ENCODE results near the gene ZNF354C. TPM values are rescaled to one million over a fixed set of nuclear protein-coding genes. Genes with fewer than 3 reads are reported as not detected.

ZNF354C gene
- total RNA-seq, 1 donor from 2014 or later: 8.1 TPM

- Mint-ChIP-seq H3K4me1 (ENCODE audit: low read depth) (no peaks in the 10 kb centered on the region), H3K27me3 (no peaks in the 10 kb centered on the region), H3K9me3 (ENCODE audit: low read depth) (peaks cover 51% of the 10 kb centered on the region), H3K27ac (no peak overlapping the region), H3K36me3 (ENCODE audit: insufficient read depth) (peaks cover 2% of the 10 kb centered on the region), H3K4me3 (ENCODE audit: low read depth) (no peak overlapping the region)
- DNase-seq (ENCODE audit: low spot score, unreplicated experiment): no peak
- TF ChIP-seq CTCF (IDR thresholded peaks at IDR 0.05; ENCODE audit: unreplicated experiment): no peak
These were observed 55.1 kb downstream of the ZNF354C start for GRCh38 chr5:179115307-179115706.

- H3K9me3 Mint-ChIP-seq (ENCODE audit: low read depth): peaks cover 46% of the 10 kb centered on the region
- H3K27me3 Mint-ChIP-seq: no peaks in the 10 kb centered on the region
- no peak for TF ChIP-seq CTCF (IDR thresholded peaks at IDR 0.05; ENCODE audit: unreplicated experiment)
- H3K27ac Mint-ChIP-seq: no peak overlapping the region
- no peak for DNase-seq (ENCODE audit: low spot score, unreplicated experiment)
- no peaks in the 10 kb centered on the region for H3K4me1 Mint-ChIP-seq (ENCODE audit: low read depth)
- H3K36me3 Mint-ChIP-seq (ENCODE audit: insufficient read depth): peaks cover 2% of the 10 kb centered on the region
- H3K4me3 Mint-ChIP-seq (ENCODE audit: low read depth): no peak overlapping the region
These were observed 55.8 kb downstream of the ZNF354C start for GRCh38 chr5:179115845-179116524.

- Mint-ChIP-seq H3K4me3 (ENCODE audit: low read depth) (no peak overlapping the region), H3K27ac (no peak overlapping the region), H3K36me3 (ENCODE audit: insufficient read depth) (peaks cover 2% of the 10 kb centered on the region), H3K9me3 (ENCODE audit: low read depth) (peaks cover 33% of the 10 kb centered on the region), H3K27me3 (no peaks in the 10 kb centered on the region), H3K4me1 (ENCODE audit: low read depth) (no peaks in the 10 kb centered on the region)
- TF ChIP-seq CTCF (IDR thresholded peaks at IDR 0.05; ENCODE audit: unreplicated experiment): no peak
- DNase-seq (ENCODE audit: low spot score, unreplicated experiment): no peak
These were observed 58.2 kb downstream of the ZNF354C start for GRCh38 chr5:179118338-179118737.

GRCh38 chr5:179118756-179119414, 58.7 kb downstream of the ZNF354C start:
- no peak overlapping the region for H3K4me3 Mint-ChIP-seq (ENCODE audit: low read depth)
- H3K9me3 Mint-ChIP-seq (ENCODE audit: low read depth): peaks cover 27% of the 10 kb centered on the region
- no peaks in the 10 kb centered on the region for H3K4me1 Mint-ChIP-seq (ENCODE audit: low read depth)
- no peak for DNase-seq (ENCODE audit: low spot score, unreplicated experiment)
- H3K27me3 Mint-ChIP-seq: no peaks in the 10 kb centered on the region
- H3K27ac Mint-ChIP-seq: no peak overlapping the region
- peaks cover 2% of the 10 kb centered on the region for H3K36me3 Mint-ChIP-seq (ENCODE audit: insufficient read depth)
- TF ChIP-seq CTCF (IDR thresholded peaks at IDR 0.05; ENCODE audit: unreplicated experiment): no peak

GRCh38 chr5:179119415-179120170, 59.4 kb downstream of the ZNF354C start:
- no peak for TF ChIP-seq CTCF (IDR thresholded peaks at IDR 0.05; ENCODE audit: unreplicated experiment)
- no peak for DNase-seq (ENCODE audit: low spot score, unreplicated experiment)
- peaks cover 2% of the 10 kb centered on the region for H3K36me3 Mint-ChIP-seq (ENCODE audit: insufficient read depth)
- H3K27ac Mint-ChIP-seq: no peak overlapping the region
- H3K27me3 Mint-ChIP-seq: no peaks in the 10 kb centered on the region
- peaks cover 23% of the 10 kb centered on the region for H3K9me3 Mint-ChIP-seq (ENCODE audit: low read depth)
- no peak overlapping the region for H3K4me3 Mint-ChIP-seq (ENCODE audit: low read depth)
- H3K4me1 Mint-ChIP-seq (ENCODE audit: low read depth): no peaks in the 10 kb centered on the region
